ENCODE data around the gene B9D2.
"Not testable (repeated sequence)": the region's sequence is repeated elsewhere in the genome, so short reads cannot be mapped to it uniquely, and the experiment has no call there.

B9D2 gene

GRCh38 chr19:41371119-41371518, 7.2 kb upstream of the B9D2 start:
- not testable (repeated sequence) for H3K27ac ChIP-seq (ENCODE audit: low read length); DNase-seq (ENCODE audit: low read depth, low spot score); H3K27me3 ChIP-seq (ENCODE audit: control insufficient read depth, insufficient read depth, low read length); H3K4me1 ChIP-seq (ENCODE audit: control insufficient read depth, insufficient read depth, low read length); H3K36me3 ChIP-seq (ENCODE audit: control insufficient read depth, insufficient read depth, low read length); H3K4me3 ChIP-seq (ENCODE audit: low read length); H3K9me3 ChIP-seq (ENCODE audit: control insufficient read depth, insufficient read depth, low read length)
- WGBS (ENCODE audit: insufficient coverage, insufficient read length): no CpG with 5 or more reads among the region's 5 CpGs

- no peak for DNase-seq (ENCODE audit: low read depth, low spot score)
- H3K9me3 ChIP-seq (ENCODE audit: control insufficient read depth, insufficient read depth, low read length): no peaks in the 10 kb centered on the region
- no peak overlapping the region for H3K4me3 ChIP-seq (ENCODE audit: low read length)
- H3K27ac ChIP-seq (ENCODE audit: low read length): no peak overlapping the region
- no peaks in the 10 kb centered on the region for H3K27me3 ChIP-seq (ENCODE audit: control insufficient read depth, insufficient read depth, low read length)
- no CpG with 5 or more reads among the region's 2 CpGs for WGBS (ENCODE audit: insufficient coverage, insufficient read length)
- no peaks in the 10 kb centered on the region for H3K4me1 ChIP-seq (ENCODE audit: control insufficient read depth, insufficient read depth, low read length)
- H3K36me3 ChIP-seq (ENCODE audit: control insufficient read depth, insufficient read depth, low read length): no peaks in the 10 kb centered on the region
Observed at GRCh38 chr19:41369769-41370168, 5.8 kb upstream of the B9D2 start.

- no peaks in the 10 kb centered on the region for H3K4me1 ChIP-seq (ENCODE audit: control insufficient read depth, insufficient read depth, low read length)
- no peaks in the 10 kb centered on the region for H3K36me3 ChIP-seq (ENCODE audit: control insufficient read depth, insufficient read depth, low read length)
- no CpG with 5 or more reads among the region's 6 CpGs for WGBS (ENCODE audit: insufficient coverage, insufficient read length)
- H3K27ac ChIP-seq (ENCODE audit: low read length): no peak overlapping the region
- no peak overlapping the region for H3K4me3 ChIP-seq (ENCODE audit: low read length)
- no peak for DNase-seq (ENCODE audit: low read depth, low spot score)
- H3K9me3 ChIP-seq (ENCODE audit: control insufficient read depth, insufficient read depth, low read length): no peaks in the 10 kb centered on the region
- H3K27me3 ChIP-seq (ENCODE audit: control insufficient read depth, insufficient read depth, low read length): no peaks in the 10 kb centered on the region
Observed at GRCh38 chr19:41367848-41368301, 3.9 kb upstream of the B9D2 start.

- Histone ChIP-seq H3K27me3 (ENCODE audit: control insufficient read depth, insufficient read depth, low read length) (no peaks in the 10 kb centered on the region), H3K4me3 (ENCODE audit: low read length) (no peak overlapping the region), H3K36me3 (ENCODE audit: control insufficient read depth, insufficient read depth, low read length) (no peaks in the 10 kb centered on the region), H3K4me1 (ENCODE audit: control insufficient read depth, insufficient read depth, low read length) (no peaks in the 10 kb centered on the region), H3K27ac (ENCODE audit: low read length) (no peak overlapping the region), H3K9me3 (ENCODE audit: control insufficient read depth, insufficient read depth, low read length) (no peaks in the 10 kb centered on the region)
- no peak for DNase-seq (ENCODE audit: low read depth, low spot score)
- no CpG with 5 or more reads among the region's 1 CpG for WGBS (ENCODE audit: insufficient coverage, insufficient read length)
Observed at GRCh38 chr19:41366089-41366488, 2.1 kb upstream of the B9D2 start.

- Histone ChIP-seq H3K27me3 (ENCODE audit: control insufficient read depth, insufficient read depth, low read length) (no peaks in the 10 kb centered on the region), H3K27ac (ENCODE audit: low read length) (no peak overlapping the region), H3K36me3 (ENCODE audit: control insufficient read depth, insufficient read depth, low read length) (no peaks in the 10 kb centered on the region), H3K9me3 (ENCODE audit: control insufficient read depth, insufficient read depth, low read length) (no peaks in the 10 kb centered on the region), H3K4me3 (ENCODE audit: low read length) (peak overlapping the region; percentile 51; the same call in 1 of the 2 replicates), H3K4me1 (ENCODE audit: control insufficient read depth, insufficient read depth, low read length) (no peaks in the 10 kb centered on the region)
- no peak for DNase-seq (ENCODE audit: low read depth, low spot score)
- no CpG with 5 or more reads among the region's 14 CpGs for WGBS (ENCODE audit: insufficient coverage, insufficient read length)
Observed at GRCh38 chr19:41364524-41365391, 809 bp upstream of the B9D2 start.

- DNase-seq (ENCODE audit: low read depth, low spot score): no peak
- Histone ChIP-seq H3K36me3 (ENCODE audit: control insufficient read depth, insufficient read depth, low read length) (no peaks in the 10 kb centered on the region), H3K4me3 (ENCODE audit: low read length) (peak overlapping the region; percentile 14; the same call in 1 of the 2 replicates), H3K27ac (ENCODE audit: low read length) (no peak overlapping the region), H3K27me3 (ENCODE audit: control insufficient read depth, insufficient read depth, low read length) (no peaks in the 10 kb centered on the region), H3K4me1 (ENCODE audit: control insufficient read depth, insufficient read depth, low read length) (no peaks in the 10 kb centered on the region), H3K9me3 (ENCODE audit: control insufficient read depth, insufficient read depth, low read length) (no peaks in the 10 kb centered on the region)
- WGBS (ENCODE audit: insufficient coverage, insufficient read length): no CpG with 5 or more reads among the region's 6 CpGs
Observed at GRCh38 chr19:41363371-41363752, 587 bp downstream of the B9D2 start.

GRCh38 chr19:41362143-41362847, 1.7 kb downstream of the B9D2 start:
- Histone ChIP-seq H3K4me1 (ENCODE audit: control insufficient read depth, insufficient read depth, low read length) (no peaks in the 10 kb centered on the region), H3K4me3 (ENCODE audit: low read length) (no peak overlapping the region), H3K27me3 (ENCODE audit: control insufficient read depth, insufficient read depth, low read length) (no peaks in the 10 kb centered on the region), H3K27ac (ENCODE audit: low read length) (no peak overlapping the region), H3K9me3 (ENCODE audit: control insufficient read depth, insufficient read depth, low read length) (no peaks in the 10 kb centered on the region), H3K36me3 (ENCODE audit: control insufficient read depth, insufficient read depth, low read length) (no peaks in the 10 kb centered on the region)
- WGBS (ENCODE audit: insufficient coverage, insufficient read length): no CpG with 5 or more reads among the region's 10 CpGs
- no peak for DNase-seq (ENCODE audit: low read depth, low spot score)

- no peak overlapping the region for H3K27ac ChIP-seq (ENCODE audit: low read length)
- H3K9me3 ChIP-seq (ENCODE audit: control insufficient read depth, insufficient read depth, low read length): no peaks in the 10 kb centered on the region
- no peak overlapping the region for H3K4me3 ChIP-seq (ENCODE audit: low read length)
- DNase-seq (ENCODE audit: low read depth, low spot score): no peak
- H3K36me3 ChIP-seq (ENCODE audit: control insufficient read depth, insufficient read depth, low read length): no peaks in the 10 kb centered on the region
- peaks cover under 1% of the 10 kb centered on the region; the same call in 1 of the 2 replicates for H3K4me1 ChIP-seq (ENCODE audit: control insufficient read depth, insufficient read depth, low read length)
- no peaks in the 10 kb centered on the region for H3K27me3 ChIP-seq (ENCODE audit: control insufficient read depth, insufficient read depth, low read length)
- no CpG with 5 or more reads among the region's 1 CpG for WGBS (ENCODE audit: insufficient coverage, insufficient read length)
Observed at GRCh38 chr19:41359741-41360140, 4.2 kb downstream of the B9D2 start.

- no peaks in the 10 kb centered on the region for H3K9me3 ChIP-seq (ENCODE audit: control insufficient read depth, insufficient read depth, low read length)
- H3K27me3 ChIP-seq (ENCODE audit: control insufficient read depth, insufficient read depth, low read length): no peaks in the 10 kb centered on the region
- H3K4me3 ChIP-seq (ENCODE audit: low read length): no peak overlapping the region
- no peak for DNase-seq (ENCODE audit: low read depth, low spot score)
- no peaks in the 10 kb centered on the region for H3K36me3 ChIP-seq (ENCODE audit: control insufficient read depth, insufficient read depth, low read length)
- peaks cover 1% of the 10 kb centered on the region; the same call in 1 of the 2 replicates for H3K4me1 ChIP-seq (ENCODE audit: control insufficient read depth, insufficient read depth, low read length)
- no CpG with 5 or more reads among the region's 13 CpGs for WGBS (ENCODE audit: insufficient coverage, insufficient read length)
- H3K27ac ChIP-seq (ENCODE audit: low read length): no peak overlapping the region
Observed at GRCh38 chr19:41357746-41358145, 6.2 kb downstream of the B9D2 start.

- H3K9me3 ChIP-seq (ENCODE audit: control insufficient read depth, insufficient read depth, low read length): no peaks in the 10 kb centered on the region
- no CpG with 5 or more reads among the region's 11 CpGs for WGBS (ENCODE audit: insufficient coverage, insufficient read length)
- no peaks in the 10 kb centered on the region for H3K36me3 ChIP-seq (ENCODE audit: control insufficient read depth, insufficient read depth, low read length)
- DNase-seq (ENCODE audit: low read depth, low spot score): no peak
- H3K4me3 ChIP-seq (ENCODE audit: low read length): no peak overlapping the region
- H3K4me1 ChIP-seq (ENCODE audit: control insufficient read depth, insufficient read depth, low read length): peaks cover 1% of the 10 kb centered on the region; the same call in 1 of the 2 replicates
- peaks cover 2% of the 10 kb centered on the region for H3K27me3 ChIP-seq (ENCODE audit: control insufficient read depth, insufficient read depth, low read length)
- H3K27ac ChIP-seq (ENCODE audit: low read length): no peak overlapping the region
Observed at GRCh38 chr19:41356984-41357739, 6.8 kb downstream of the B9D2 start.
